Karpas-422 (cell line): Measurements from ENCODE around the gene ZNF263. TPM values are rescaled to one million over a fixed set of nuclear protein-coding genes. Genes with fewer than 3 reads are reported as not detected.
"Not testable (repeated sequence)": the region's sequence is repeated elsewhere in the genome, so short reads cannot be mapped to it uniquely, and the experiment has no call there.

Source experiments
- DNase-seq: peaks from one replicate; pipeline ENCODE4 v3.0.0-alpha.2; 2015
- H2AFZ ChIP-seq: fragments of 200-600 bp; sonication (generic); 2 replicates; pipeline ENCODE4 v1.6.1; 2014; ENCODE audit warnings: antibody characterized with exemption, low read length, mixed read lengths
- H3K27ac ChIP-seq: fragments of 200-600 bp; sonication (generic); 2 replicates; pipeline ENCODE4 v1.5.1; 2014; ENCODE audit warnings: mild to moderate bottlenecking, low read length, moderate library complexity
- H3K27me3 ChIP-seq: fragments of 200-600 bp; sonication (generic); 2 replicates; pipeline ENCODE4 v1.6.1; 2014; ENCODE audit warnings: low read length, mixed read lengths
- H3K36me3 ChIP-seq: fragments of 200-600 bp; sonication (generic); 2 replicates; pipeline ENCODE4 v1.6.1; 2014; ENCODE audit warnings: low read length, mixed read lengths; ENCODE audit not compliant: insufficient read depth
- H3K4me1 ChIP-seq: fragments of 200-600 bp; sonication (generic); 2 replicates; pipeline ENCODE4 v1.6.1; 2014; ENCODE audit warnings: mild to moderate bottlenecking, low read length, mixed read lengths
- H3K4me2 ChIP-seq: fragments of 200-600 bp; sonication (generic); 2 replicates; pipeline ENCODE4 v1.6.1; 2014; ENCODE audit warnings: low read length, low read depth, mild to moderate bottlenecking; ENCODE audit not compliant: poor library complexity, severe bottlenecking
- H3K4me3 ChIP-seq: fragments of 200-600 bp; sonication (generic); 2 replicates; pipeline ENCODE4 v1.5.1; 2014; ENCODE audit warnings: mild to moderate bottlenecking, antibody characterized with exemption, low read length, mixed read lengths
- H3K79me2 ChIP-seq: fragments of 200-600 bp; sonication (generic); 2 replicates; pipeline ENCODE4 v1.6.1; 2014; ENCODE audit warnings: mild to moderate bottlenecking, low read length, mixed read lengths
- H3K9ac ChIP-seq: fragments of 200-600 bp; sonication (generic); 2 replicates; pipeline ENCODE4 v1.6.0; 2014; ENCODE audit warnings: low read length
- H3K9me2 ChIP-seq: fragments of 200-600 bp; sonication (generic), shearing (Covaris generic); replicated peaks from 2 replicates; pipeline ENCODE4 v1.6.0; 2014; ENCODE audit warnings: mild to moderate bottlenecking, low read length, moderate library complexity; ENCODE audit not compliant: insufficient read depth
- H3K9me3 ChIP-seq: fragments of 300-700, 200-600 bp; sonication (generic); 2 replicates; pipeline ENCODE4 v1.6.1; 2014; ENCODE audit warnings: low read length, mixed read lengths
- H4K20me1 ChIP-seq: fragments of 200-600 bp; sonication (generic); 2 replicates; pipeline ENCODE4 v1.6.1; 2014; ENCODE audit warnings: mild to moderate bottlenecking, antibody characterized with exemption, low read length, low read depth; ENCODE audit not compliant: insufficient read depth
- total RNA-seq: library from RNA; depleted of rRNA; stranded (reverse); fragments of >200 nt; shearing (Covaris generic); gene quantifications from 2 replicates; pipeline ENCODE4 v1.2.3, GENCODE V29; 2014; ENCODE audit warnings: low replicate concordance

The ZNF263 gene
- total RNA-seq, 1 experiment from 2014 or later, result 26.6 TPM

GRCh38 chr16:3256866-3257465 is 26.3 kb upstream of the ZNF263 start:
- H4K20me1 ChIP-seq, result no peaks in the 10 kb centered on the region
- no peak overlapping the region for H3K4me3 ChIP-seq
- H3K27ac ChIP-seq, result no peak overlapping the region
- DNase-seq, result no peak
- no peaks in the 10 kb centered on the region for H3K27me3 ChIP-seq
- no peaks in the 10 kb centered on the region for H3K79me2 ChIP-seq
- H3K9me2 ChIP-seq, result no peaks in the 10 kb centered on the region
- H2AFZ ChIP-seq, result no peak overlapping the region
- no peaks in the 10 kb centered on the region for H3K36me3 ChIP-seq
- no peak overlapping the region for H3K4me2 ChIP-seq
- H3K4me1 ChIP-seq, result no peaks in the 10 kb centered on the region
- H3K9ac ChIP-seq, result no peak overlapping the region
- no peaks in the 10 kb centered on the region for H3K9me3 ChIP-seq

GRCh38 chr16:3259836-3260235 is 23.5 kb upstream of the ZNF263 start:
- no peaks in the 10 kb centered on the region for H3K9me3 ChIP-seq
- H3K9ac ChIP-seq, result no peak overlapping the region
- H3K9me2 ChIP-seq, result no peaks in the 10 kb centered on the region
- no peak overlapping the region for H3K4me3 ChIP-seq
- no peak for DNase-seq
- no peaks in the 10 kb centered on the region for H4K20me1 ChIP-seq
- H3K27me3 ChIP-seq, result no peaks in the 10 kb centered on the region
- no peaks in the 10 kb centered on the region for H3K36me3 ChIP-seq
- H3K4me2 ChIP-seq, result no peak overlapping the region
- no peaks in the 10 kb centered on the region for H3K79me2 ChIP-seq
- H3K4me1 ChIP-seq, result peaks cover 13% of the 10 kb centered on the region
- H3K27ac ChIP-seq, result no peak overlapping the region
- no peak overlapping the region for H2AFZ ChIP-seq

GRCh38 chr16:3262517-3262916 is 20.8 kb upstream of the ZNF263 start:
- Histone ChIP-seq H3K9ac (no peak overlapping the region), H3K4me1 (peaks cover 17% of the 10 kb centered on the region), H3K27me3 (no peaks in the 10 kb centered on the region), H2AFZ (no peak overlapping the region), H3K27ac (no peak overlapping the region), H3K9me2 (no peaks in the 10 kb centered on the region), H3K4me3 (no peak overlapping the region), H3K4me2 (no peak overlapping the region), H3K36me3 (no peaks in the 10 kb centered on the region), H3K79me2 (no peaks in the 10 kb centered on the region), H4K20me1 (no peaks in the 10 kb centered on the region), H3K9me3 (no peaks in the 10 kb centered on the region)
- no peak for DNase-seq

- Histone ChIP-seq H3K9me3 (no peaks in the 10 kb centered on the region), H3K9me2 (no peaks in the 10 kb centered on the region), H3K79me2 (no peaks in the 10 kb centered on the region), H2AFZ (peak overlapping the region; percentile 84), H3K27ac (peak overlapping the region; percentile 70), H3K4me3 (peak overlapping the region; percentile 96), H4K20me1 (no peaks in the 10 kb centered on the region), H3K9ac (peak overlapping the region; percentile 94), H3K27me3 (no peaks in the 10 kb centered on the region), H3K4me2 (peak overlapping the region; percentile 93), H3K36me3 (no peaks in the 10 kb centered on the region), H3K4me1 (peaks cover 17% of the 10 kb centered on the region)
- DNase-seq, result peak; percentile 99
These were observed 18.9 kb upstream of the ZNF263 start for GRCh38 chr16:3264137-3265036.

- Histone ChIP-seq H4K20me1 (no peaks in the 10 kb centered on the region), H3K9me3 (no peaks in the 10 kb centered on the region), H3K4me2 (no peak overlapping the region), H3K36me3 (no peaks in the 10 kb centered on the region), H3K4me1 (peaks cover 17% of the 10 kb centered on the region), H3K9ac (no peak overlapping the region), H3K27me3 (no peaks in the 10 kb centered on the region), H3K4me3 (no peak overlapping the region), H2AFZ (no peak overlapping the region), H3K27ac (no peak overlapping the region), H3K9me2 (no peaks in the 10 kb centered on the region), H3K79me2 (no peaks in the 10 kb centered on the region)
- peak; percentile 75 for DNase-seq
These were observed 16.3 kb upstream of the ZNF263 start for GRCh38 chr16:3266873-3267537.

GRCh38 chr16:3268294-3268693 is 15.0 kb upstream of the ZNF263 start:
- H3K4me1 ChIP-seq, result peaks cover 13% of the 10 kb centered on the region
- no peak overlapping the region for H3K4me2 ChIP-seq
- DNase-seq, result no peak
- no peaks in the 10 kb centered on the region for H3K9me2 ChIP-seq
- H4K20me1 ChIP-seq, result no peaks in the 10 kb centered on the region
- H3K36me3 ChIP-seq, result no peaks in the 10 kb centered on the region
- no peaks in the 10 kb centered on the region for H3K9me3 ChIP-seq
- H3K9ac ChIP-seq, result no peak overlapping the region
- H3K4me3 ChIP-seq, result no peak overlapping the region
- H3K27me3 ChIP-seq, result no peaks in the 10 kb centered on the region
- H2AFZ ChIP-seq, result no peak overlapping the region
- H3K79me2 ChIP-seq, result no peaks in the 10 kb centered on the region
- H3K27ac ChIP-seq, result no peak overlapping the region

- peaks cover 15% of the 10 kb centered on the region for H3K4me1 ChIP-seq
- H2AFZ ChIP-seq, DNase-seq, H3K9me2 ChIP-seq, H3K79me2 ChIP-seq, H3K9ac ChIP-seq, H3K36me3 ChIP-seq, H3K4me2 ChIP-seq, H3K9me3 ChIP-seq, H3K27ac ChIP-seq, H4K20me1 ChIP-seq, H3K27me3 ChIP-seq, H3K4me3 ChIP-seq: not testable (repeated sequence)
These were observed 12.6 kb upstream of the ZNF263 start for GRCh38 chr16:3270718-3271117.

GRCh38 chr16:3271281-3271680 is 12.0 kb upstream of the ZNF263 start:
- peaks cover 20% of the 10 kb centered on the region for H3K4me1 ChIP-seq
- not testable (repeated sequence) for H3K9ac ChIP-seq, H3K9me2 ChIP-seq, H3K9me3 ChIP-seq, DNase-seq, H3K27me3 ChIP-seq, H3K79me2 ChIP-seq, H3K4me3 ChIP-seq, H4K20me1 ChIP-seq, H3K4me2 ChIP-seq, H3K27ac ChIP-seq, H2AFZ ChIP-seq, H3K36me3 ChIP-seq
